ENCODE results near the gene BCDIN3D.

DNA sequence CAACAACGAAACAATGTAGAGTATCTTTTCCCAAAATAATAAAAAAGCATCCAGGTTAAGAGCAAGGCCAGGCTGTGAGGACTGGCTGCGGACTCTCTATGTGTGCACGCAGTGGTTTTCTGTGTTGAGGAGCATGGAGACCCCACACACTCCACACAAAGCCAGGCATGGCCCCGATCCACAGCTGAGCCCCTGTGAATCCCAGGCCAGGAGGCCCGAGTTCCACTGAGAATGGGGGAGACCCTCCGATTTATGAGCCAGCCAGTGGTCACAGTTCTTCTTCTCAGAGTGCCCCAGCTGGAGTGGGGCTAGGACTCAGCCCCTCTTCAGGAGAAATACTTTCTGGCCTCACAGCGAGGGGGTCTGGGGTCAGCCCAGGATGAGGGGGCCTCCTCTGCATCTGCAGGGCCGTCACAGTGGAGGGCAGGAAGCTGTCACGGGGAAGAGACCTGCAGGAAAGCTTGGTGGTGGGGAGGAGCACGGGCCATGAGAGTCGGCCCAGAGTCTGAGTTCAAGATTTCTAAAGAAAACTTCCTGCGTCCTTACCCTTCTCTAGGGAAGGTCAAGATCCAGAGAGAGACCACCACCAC lies 34.8 kb downstream of the BCDIN3D start:
- TF ChIP-seq, protein P1, sequence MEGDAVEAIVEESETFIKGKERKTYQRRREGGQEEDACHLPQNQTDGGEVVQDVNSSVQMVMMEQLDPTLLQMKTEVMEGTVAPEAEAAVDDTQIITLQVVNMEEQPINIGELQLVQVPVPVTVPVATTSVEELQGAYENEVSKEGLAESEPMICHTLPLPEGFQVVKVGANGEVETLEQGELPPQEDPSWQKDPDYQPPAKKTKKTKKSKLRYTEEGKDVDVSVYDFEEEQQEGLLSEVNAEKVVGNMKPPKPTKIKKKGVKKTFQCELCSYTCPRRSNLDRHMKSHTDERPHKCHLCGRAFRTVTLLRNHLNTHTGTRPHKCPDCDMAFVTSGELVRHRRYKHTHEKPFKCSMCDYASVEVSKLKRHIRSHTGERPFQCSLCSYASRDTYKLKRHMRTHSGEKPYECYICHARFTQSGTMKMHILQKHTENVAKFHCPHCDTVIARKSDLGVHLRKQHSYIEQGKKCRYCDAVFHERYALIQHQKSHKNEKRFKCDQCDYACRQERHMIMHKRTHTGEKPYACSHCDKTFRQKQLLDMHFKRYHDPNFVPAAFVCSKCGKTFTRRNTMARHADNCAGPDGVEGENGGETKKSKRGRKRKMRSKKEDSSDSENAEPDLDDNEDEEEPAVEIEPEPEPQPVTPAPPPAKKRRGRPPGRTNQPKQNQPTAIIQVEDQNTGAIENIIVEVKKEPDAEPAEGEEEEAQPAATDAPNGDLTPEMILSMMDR (IDR thresholded peaks at IDR 0.05): no peak
- TF ChIP-seq POLR2AphosphoS5 (IDR thresholded peaks at IDR 0.05): no peak
- TF ChIP-seq EP300 (IDR thresholded peaks at IDR 0.05): no peak

All from suprapubic skin (tissue), 4 donors.